ENCODE measurements around the gene CPTP. TPM values are rescaled to one million over a fixed set of nuclear protein-coding genes. Genes with fewer than 3 reads are reported as not detected.

CPTP gene
- total RNA-seq (2014; rRNA removed; shearing (Covaris generic)): 22.5 and 23.5 TPM in 2 replicates

GRCh38 chr1:1324524-1325287 lies at the start of gene CPTP, which contains the start of gene INTS11:
CPTP (plus strand) TSS chr1:1324802; CDS start chr1:1326911, 2,109 bp downstream.
INTS11 (minus strand) TSS chr1:1324660; CDS start chr1:1324608, 52 bp downstream.
- peak; percentile 86 for DNase-seq (ENCODE audit: low spot score)
- in situ Hi-C loops (cut with HindIII; ENCODE audit: low sequenced_read_pairs): no loop called here

DNA sequence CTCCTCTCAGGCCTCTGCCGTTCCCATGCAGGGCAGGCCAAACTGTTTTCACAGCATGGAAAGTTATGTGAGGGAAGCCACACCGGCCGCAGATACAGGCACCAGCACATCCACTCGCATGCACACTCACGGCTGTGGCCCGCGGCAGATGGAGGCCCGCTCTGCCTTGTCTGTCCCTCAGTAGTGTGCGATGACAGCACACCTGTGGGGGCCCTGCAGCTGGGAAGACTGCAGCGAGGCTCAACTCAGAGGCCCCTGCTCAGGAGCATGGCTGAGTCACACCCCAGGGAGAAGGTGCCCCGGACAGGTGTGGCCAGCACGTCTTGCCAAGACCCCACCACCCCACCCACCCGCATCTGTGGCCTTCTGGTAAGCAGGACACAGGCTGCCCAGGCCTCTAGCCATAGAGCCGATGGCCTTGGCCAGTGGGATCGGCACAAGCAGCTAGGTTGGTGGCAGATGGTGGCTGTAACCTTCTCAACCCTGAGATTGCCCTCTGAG lies 49.6 kb upstream of the CPTP start:
- in situ Hi-C loops (cut with HindIII; ENCODE audit: low sequenced_read_pairs): no loop called here
- no peak for DNase-seq (ENCODE audit: low spot score)

DNA sequence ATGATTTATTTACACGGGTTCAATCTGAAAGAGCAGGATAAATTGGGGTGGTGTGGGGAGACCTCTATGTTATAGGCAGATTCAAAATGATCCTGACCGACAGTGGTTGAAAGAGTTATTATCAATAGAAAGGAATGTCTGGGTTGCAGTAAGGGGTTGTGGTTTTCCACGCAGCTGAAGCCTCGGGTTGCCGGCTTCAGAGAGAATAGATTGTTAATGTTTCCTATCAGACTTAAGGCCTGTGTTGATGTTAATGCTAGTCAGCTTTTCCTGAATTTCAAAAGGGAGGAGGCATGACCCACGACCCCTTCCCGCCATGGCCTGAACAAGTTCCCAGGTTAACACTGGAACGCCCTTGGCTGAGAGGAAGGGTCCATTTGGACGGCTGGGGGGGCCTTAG lies 48.8 kb upstream of the CPTP start:
- in situ Hi-C loops (cut with HindIII; ENCODE audit: low sequenced_read_pairs): no loop called here
- DNase-seq (ENCODE audit: low spot score): no peak

DNA sequence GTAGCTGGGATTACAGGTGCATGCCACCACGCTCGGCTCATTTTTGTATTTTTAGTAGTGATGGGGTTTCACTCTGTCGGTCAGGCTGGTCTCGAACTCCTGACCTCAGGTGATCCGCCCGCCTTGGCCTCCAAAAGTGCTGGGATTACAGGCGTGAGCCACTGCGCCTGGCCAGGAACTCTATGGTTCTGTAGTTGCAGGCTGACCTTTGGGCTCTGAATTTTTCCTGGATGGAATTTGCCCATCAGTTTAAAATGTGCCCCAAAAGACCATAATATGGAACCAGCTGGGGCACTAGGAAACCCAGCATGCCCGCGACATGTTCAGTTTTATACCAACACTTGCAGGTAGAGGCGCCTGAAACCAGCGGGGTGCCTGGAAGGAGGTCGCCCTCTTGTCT lies 46.0 kb upstream of the CPTP start:
- in situ Hi-C loops (cut with HindIII; ENCODE audit: low sequenced_read_pairs): no loop called here
- no peak for DNase-seq (ENCODE audit: low spot score)

- DNase-seq (ENCODE audit: low spot score): no peak
- in situ Hi-C loops (cut with HindIII; ENCODE audit: low sequenced_read_pairs): no loop called here
These were observed 45.6 kb upstream of the CPTP start for GRCh38 chr1:1279028-1279427.

DNA sequence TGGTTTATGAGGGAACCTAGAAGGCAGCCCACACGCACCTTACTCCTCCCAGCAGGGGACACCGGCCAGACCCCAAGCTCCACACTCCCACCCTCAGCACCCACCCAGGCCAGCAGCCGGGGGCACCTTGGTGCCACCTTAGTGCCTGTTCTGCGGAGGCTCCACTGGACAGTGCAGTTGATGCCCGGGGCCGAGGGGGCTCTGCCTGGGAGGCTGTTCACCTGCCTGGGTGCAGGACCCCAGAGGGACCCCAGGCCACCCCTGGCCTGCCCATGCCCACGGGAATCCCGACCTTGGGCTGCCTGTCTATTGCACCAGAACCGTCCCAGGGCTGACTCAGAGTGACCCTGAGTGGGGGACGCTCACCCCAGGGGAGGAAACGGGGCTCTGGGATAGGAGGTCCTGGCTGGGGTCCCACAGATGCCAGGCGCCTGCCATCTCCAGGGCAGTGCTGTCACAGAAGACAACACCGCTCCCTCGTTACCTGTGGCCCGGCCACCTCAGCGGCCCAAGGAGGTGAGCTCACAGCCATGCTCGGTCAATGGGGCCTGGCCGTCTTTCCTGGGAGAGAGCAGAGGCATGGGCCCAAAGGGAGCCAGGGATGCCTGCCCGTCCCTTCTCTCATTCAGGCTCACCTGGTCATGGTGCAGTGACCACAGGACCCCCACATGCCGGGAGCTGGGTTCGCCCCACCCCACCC lies 43.7 kb upstream of the CPTP start:
- DNase-seq (ENCODE audit: low spot score): no peak
- in situ Hi-C loops (cut with HindIII; ENCODE audit: low sequenced_read_pairs): no loop called here

GRCh38 chr1:1281533-1282321 lies 42.9 kb upstream of the CPTP start:
- in situ Hi-C loops (cut with HindIII; ENCODE audit: low sequenced_read_pairs): no loop called here
- DNase-seq (ENCODE audit: low spot score): peak; percentile 57

DNA sequence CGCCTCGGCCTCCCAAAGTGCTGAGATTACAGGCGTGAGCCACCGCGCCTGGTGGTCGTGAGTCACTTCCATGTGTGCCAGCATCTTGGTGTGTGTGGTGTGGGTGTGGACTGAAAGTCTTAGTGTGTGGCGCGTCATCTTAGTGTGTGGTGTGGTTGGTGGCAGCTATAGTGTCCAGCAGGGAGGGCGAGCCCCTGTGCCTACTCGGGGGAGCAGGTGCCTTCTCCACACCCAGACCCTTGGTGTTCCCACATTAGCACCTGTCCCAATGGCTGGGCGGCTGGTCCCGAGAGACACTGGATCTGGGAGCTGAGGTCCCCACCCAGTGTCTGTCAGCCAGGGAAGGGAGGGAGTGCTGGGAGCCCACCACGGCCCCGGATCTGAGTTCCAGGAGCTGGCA lies 41.6 kb upstream of the CPTP start:
- in situ Hi-C loops (cut with HindIII; ENCODE audit: low sequenced_read_pairs): no loop called here
- DNase-seq (ENCODE audit: low spot score): no peak

GRCh38 chr1:1283821-1284220 lies 40.8 kb upstream of the CPTP start:
- in situ Hi-C loops (cut with HindIII; ENCODE audit: low sequenced_read_pairs): no loop called here
- no peak for DNase-seq (ENCODE audit: low spot score)

DNA sequence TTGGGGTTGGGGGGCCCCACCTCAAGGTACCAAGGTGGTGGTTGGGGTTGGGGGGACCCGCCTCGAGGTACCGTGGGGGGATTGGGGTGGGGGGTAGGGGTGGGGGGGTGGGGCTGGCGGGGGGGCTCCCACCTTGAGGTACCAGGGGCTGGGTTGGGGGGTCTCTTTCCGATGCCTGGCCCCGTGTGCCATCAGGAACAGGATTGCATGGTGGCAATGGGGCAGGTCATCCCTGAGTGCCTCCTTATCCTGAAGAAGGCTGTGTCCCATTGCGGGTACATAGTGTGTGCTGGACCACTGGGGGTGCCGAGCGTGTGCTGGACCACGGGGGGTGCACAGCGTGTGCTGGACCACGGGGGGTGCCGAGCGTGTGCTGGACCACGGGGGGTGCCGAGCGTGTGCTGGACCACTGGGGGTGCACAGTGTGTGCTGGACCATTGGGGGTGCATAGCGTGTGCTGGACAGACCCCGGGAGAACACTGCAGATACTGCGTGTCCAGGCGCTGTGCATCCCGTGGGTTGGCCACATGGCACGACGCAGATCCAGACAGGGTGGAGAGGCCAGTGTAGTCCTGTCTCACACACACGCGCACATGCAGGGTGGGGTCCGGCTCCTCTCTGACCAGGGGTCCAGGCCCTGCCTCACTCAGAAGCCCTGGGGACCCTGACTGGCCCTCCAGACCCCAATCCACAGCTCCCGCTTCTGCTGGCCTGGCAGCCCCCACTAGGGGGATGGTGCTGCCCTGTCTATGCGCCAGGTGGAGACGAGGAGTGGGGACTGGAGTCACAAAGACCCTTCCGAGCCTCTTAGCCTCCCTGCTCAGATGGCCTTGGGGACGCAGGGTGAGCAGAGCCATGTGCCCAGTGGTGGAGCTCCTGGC lies 40.1 kb upstream of the CPTP start:
- in situ Hi-C loops (cut with HindIII; ENCODE audit: low sequenced_read_pairs): no loop called here
- no peak for DNase-seq (ENCODE audit: low spot score)

- in situ Hi-C loops (cut with HindIII; ENCODE audit: low sequenced_read_pairs): no loop called here
- no peak for DNase-seq (ENCODE audit: low spot score)
These were observed 39.5 kb upstream of the CPTP start for GRCh38 chr1:1285102-1285571.

DNA sequence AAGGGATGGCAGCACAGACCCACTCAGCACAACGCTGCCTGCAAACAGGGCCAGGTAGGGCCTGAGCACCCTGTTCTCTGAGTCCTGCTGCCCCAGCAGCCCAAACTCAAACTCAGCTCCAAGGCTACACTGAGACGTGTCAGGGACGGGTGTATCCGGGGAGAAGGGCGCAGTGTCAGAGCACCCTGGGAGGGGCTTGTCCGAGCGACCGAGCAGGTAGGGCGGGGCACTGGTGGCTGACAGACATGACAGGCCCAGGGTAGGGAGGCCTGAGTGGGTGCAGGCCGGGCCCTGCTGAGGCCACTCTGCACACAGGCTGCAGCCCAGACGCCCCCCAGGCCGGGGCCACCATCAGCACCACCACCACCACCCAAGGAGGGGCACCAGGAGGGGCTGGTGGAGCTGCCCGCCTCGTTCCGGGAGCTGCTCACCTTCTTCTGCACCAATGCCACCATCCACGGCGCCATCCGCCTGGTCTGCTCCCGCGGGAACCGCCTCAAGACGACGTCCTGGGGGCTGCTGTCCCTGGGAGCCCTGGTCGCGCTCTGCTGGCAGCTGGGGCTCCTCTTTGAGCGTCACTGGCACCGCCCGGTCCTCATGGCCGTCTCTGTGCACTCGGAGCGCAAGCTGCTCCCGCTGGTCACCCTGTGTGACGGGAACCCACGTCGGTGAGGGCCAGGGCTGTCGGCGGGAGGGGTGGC lies 38.8 kb upstream of the CPTP start:
- DNase-seq (ENCODE audit: low spot score): no peak
- in situ Hi-C loops (cut with HindIII; ENCODE audit: low sequenced_read_pairs): no loop called here

DNA sequence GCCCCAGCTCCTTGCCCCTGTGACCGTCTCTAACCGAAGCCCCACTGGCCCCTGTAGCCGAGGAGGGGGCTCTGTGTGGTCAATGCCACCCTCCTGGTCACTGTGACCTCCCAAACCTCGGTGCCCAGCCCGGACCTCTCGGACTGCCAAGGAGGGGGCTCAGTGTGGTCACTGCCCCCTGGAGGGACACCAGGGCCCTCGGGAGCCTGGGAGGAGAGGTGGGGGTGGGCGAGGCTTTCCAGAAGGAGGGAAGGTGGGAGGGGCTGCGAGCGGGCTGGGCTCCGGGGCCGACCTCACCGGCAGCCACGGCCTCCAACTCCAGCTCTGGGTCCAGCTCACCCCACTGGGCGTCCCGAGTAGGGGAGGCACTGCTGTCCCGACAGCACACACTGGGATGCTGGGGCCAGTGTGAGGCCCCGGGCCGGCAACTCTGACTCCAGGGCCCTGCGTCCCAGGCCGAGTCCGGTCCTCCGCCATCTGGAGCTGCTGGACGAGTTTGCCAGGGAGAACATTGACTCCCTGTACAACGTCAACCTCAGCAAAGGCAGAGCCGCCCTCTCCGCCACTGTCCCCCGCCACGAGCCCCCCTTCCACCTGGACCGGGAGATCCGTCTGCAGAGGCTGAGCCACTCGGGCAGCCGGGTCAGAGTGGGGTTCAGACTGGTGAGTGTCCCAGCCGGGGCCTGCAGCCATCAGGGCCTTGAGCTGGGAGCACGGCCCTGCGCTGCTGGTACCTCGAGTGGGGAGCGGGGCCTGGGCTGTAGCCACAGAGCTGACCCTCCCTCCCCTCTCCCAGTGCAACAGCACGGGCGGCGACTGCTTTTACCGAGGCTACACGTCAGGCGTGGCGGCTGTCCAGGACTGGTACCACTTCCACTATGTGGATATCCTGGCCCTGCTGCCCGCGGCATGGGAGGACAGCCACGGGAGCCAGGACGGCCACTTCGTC lies 38.0 kb upstream of the CPTP start:
- DNase-seq (ENCODE audit: low spot score): no peak
- in situ Hi-C loops (cut with HindIII; ENCODE audit: low sequenced_read_pairs): no loop called here

DNA sequence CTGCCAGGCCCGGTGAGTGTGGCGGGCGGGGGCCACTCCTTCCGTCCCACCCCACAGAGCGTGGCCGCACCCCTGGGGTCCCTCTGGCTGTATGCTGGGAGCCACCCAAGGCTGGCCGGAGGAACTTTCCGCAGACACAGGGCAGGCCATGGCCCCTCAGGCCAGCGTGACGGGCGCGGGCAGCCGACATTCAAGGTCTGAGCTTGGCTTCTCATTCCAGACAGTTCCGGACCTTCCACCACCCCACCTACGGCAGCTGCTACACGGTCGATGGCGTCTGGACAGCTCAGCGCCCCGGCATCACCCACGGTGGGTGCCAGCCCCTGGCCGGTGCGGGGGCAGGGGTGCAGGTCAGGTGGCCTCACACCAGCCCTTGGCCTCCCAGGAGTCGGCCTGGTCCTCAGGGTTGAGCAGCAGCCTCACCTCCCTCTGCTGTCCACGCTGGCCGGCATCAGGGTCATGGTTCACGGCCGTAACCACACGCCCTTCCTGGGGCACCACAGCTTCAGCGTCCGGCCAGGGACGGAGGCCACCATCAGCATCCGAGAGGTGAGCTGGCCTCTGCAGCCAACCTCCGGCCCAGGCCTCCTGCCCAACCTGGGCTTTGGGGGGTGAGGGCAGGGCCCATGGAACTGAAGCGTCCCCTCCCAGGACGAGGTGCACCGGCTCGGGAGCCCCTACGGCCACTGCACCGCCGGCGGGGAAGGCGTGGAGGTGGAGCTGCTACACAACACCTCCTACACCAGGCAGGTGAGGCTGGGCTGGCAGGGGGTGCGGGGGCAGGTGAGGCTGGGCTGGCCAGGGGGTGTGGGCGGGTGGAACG lies 37.1 kb upstream of the CPTP start:
- in situ Hi-C loops (cut with HindIII; ENCODE audit: low sequenced_read_pairs): no loop called here
- no peak for DNase-seq (ENCODE audit: low spot score)

- in situ Hi-C loops (cut with HindIII; ENCODE audit: low sequenced_read_pairs): no loop called here
- DNase-seq (ENCODE audit: low spot score): no peak
These were observed 34.3 kb upstream of the CPTP start for GRCh38 chr1:1290238-1290731.

- no peak for DNase-seq (ENCODE audit: low spot score)
- in situ Hi-C loops (cut with HindIII; ENCODE audit: low sequenced_read_pairs): no loop called here
These were observed 33.5 kb upstream of the CPTP start for GRCh38 chr1:1291023-1291528.

Measured in G401 (cell line).